GM13976 (cell line): ENCODE measurements around the gene KCNG2.

Source experiments
- DNase-seq: peaks from one replicate; pipeline ENCODE4 v3.0.0; 2012; ENCODE audit warnings: low spot score
- CTCF ChIP-seq: IDR thresholded peaks from 2 replicates; pipeline ENCODE4 v1.5.1; 2012; ENCODE audit warnings: borderline replicate concordance, mild to moderate bottlenecking; ENCODE audit not compliant: insufficient read depth; ENCODE audit errors: extremely low read depth, missing control alignments, control extremely low read depth
- in situ Hi-C: fragments of 300-500 bp; cut with MboI; formaldehyde crosslinking; loops from one replicate; pipeline ENCODE4 v1.12.0; 2022; ENCODE audit warnings: low sequenced_read_pairs, mixed read lengths, inconsistent platforms; ENCODE audit not compliant: unreplicated experiment

KCNG2 gene

GRCh38 chr18:79785831-79786230 lies 11.9 kb upstream of the KCNG2 start:
- no peak for TF ChIP-seq CTCF
- DNase-seq, result no peak
- in situ Hi-C loops, result no loop called here

GRCh38 chr18:79786304-79786703 lies 11.4 kb upstream of the KCNG2 start:
- in situ Hi-C loops, result no loop called here
- DNase-seq, result no peak
- no peak for TF ChIP-seq CTCF

GRCh38 chr18:79786786-79787526 lies 10.8 kb upstream of the KCNG2 start:
- no peak for DNase-seq
- in situ Hi-C loops, result no loop called here
- TF ChIP-seq CTCF, result no peak

GRCh38 chr18:79787527-79787864 lies 10.2 kb upstream of the KCNG2 start:
- no peak for TF ChIP-seq CTCF
- in situ Hi-C loops, result no loop called here

GRCh38 chr18:79787865-79788733 lies 9.6 kb upstream of the KCNG2 start:
- no peak for DNase-seq
- in situ Hi-C loops, result no loop called here

More at GRCh38 chr18:79787527-79787864, 10.2 kb upstream of the KCNG2 start:
- DNase-seq, result no peak

GRCh38 chr18:79788734-79789085 lies 9.0 kb upstream of the KCNG2 start:
- DNase-seq, result no peak
- TF ChIP-seq CTCF, result no peak
- in situ Hi-C loops, result no loop called here

More at GRCh38 chr18:79787865-79788733, 9.6 kb upstream of the KCNG2 start:
- TF ChIP-seq CTCF, result no peak
